Measurements from ENCODE around the gene RGMA. TPM values are rescaled to one million over a fixed set of nuclear protein-coding genes. Genes with fewer than 3 reads are reported as not detected.

Gene RGMA
- total RNA-seq, 1 experiment from 2014 or later, result 41.4 TPM

DNA sequence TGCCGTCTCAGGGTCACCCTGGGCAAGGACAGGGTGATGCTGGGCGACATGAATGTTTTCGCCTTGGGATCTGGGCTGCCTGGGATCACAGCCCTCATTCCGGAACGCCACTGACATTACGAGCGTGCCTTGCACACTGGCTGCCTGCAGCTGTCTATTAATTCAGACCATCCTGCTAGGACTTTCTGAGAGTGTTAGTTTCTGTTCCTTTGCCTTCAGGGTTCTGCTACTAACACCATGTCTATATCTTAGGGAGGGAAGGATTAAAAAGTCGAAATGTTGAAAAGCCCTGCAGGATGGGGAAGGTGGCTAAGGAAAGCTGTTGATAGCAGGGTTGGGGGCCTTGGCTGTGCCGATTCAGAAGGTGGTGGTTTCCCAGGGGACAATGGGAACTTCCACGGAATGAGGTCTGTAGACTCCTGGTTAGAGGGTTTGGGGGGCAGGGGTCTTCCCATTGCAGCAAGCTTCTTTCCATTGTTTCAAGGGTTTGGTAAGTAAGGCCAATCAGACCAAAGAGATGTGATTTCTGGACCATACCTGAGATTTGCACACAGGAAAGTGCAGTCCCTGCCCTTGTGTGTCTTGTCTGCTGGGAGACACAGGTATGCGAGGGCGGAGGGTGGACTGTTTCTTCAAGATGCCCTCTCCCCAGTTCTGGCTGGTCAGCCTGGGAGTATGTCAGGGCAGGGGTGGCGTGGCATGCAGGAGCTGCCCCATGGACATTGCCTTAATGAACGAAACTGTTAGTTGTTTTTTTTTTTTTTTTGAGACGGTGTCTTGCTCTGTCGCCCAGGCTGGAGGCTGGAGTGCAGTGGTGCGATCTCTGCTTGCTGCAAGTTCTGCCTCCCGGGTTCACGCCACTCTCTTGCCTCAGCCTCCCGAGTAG, 50.9 kb downstream of the RGMA start:
- H4K20me1 ChIP-seq (ENCODE audit: control insufficient read depth, insufficient read depth, insufficient read length), result no peaks in the 10 kb centered on the region
- H3K79me1 ChIP-seq (ENCODE audit: insufficient read depth, low read depth, low read length, poor library complexity, severe bottlenecking), result no peaks in the 10 kb centered on the region
- no peak overlapping the region for H3K18ac ChIP-seq (ENCODE audit: insufficient read length, low read depth, low read length)
- H2BK20ac ChIP-seq (ENCODE audit: low read depth, low read length, poor library complexity, severe bottlenecking), result no peak overlapping the region
- no peak overlapping the region for H3T11ph ChIP-seq (ENCODE audit: low read length)
- peaks cover 14 to 27% of the 10 kb centered on the region in 2 experiments for H3K4me1 Mint-ChIP-seq
- no peak overlapping the region for H4K8ac ChIP-seq (replicated peaks; ENCODE audit: insufficient read length, low read depth, low read length)
- H3K9ac ChIP-seq (ENCODE audit: extremely low read depth, insufficient read length, low read length), result no peak overlapping the region
- H2BK120ac ChIP-seq (ENCODE audit: low read depth, low read length, poor library complexity, severe bottlenecking), result no peak overlapping the region
- H3K14ac ChIP-seq (ENCODE audit: insufficient read depth, low read length), result no peak overlapping the region
- no peak overlapping the region for H3K4me3 Mint-ChIP-seq
- peaks cover 1% of the 10 kb centered on the region for H3K27me3 Mint-ChIP-seq (ENCODE audit: low read depth)
- no peak overlapping the region for H3K4ac ChIP-seq (ENCODE audit: low read depth, low read length)
- H3K9me3 Mint-ChIP-seq, result peaks cover 0 to 8% of the 10 kb centered on the region in 2 experiments; a peak in 3 of 5 replicates
- TF ChIP-seq CTCF (conservative IDR thresholded peaks at IDR 0.05), result no peak
- H4K5ac ChIP-seq (ENCODE audit: insufficient read length, low read depth, low read length), result no peak overlapping the region
- H2AFZ ChIP-seq (ENCODE audit: low read length), result no peak overlapping the region
- no peak overlapping the region for H3K23ac ChIP-seq (ENCODE audit: insufficient read length, low read depth, low read length)
- no peaks in the 10 kb centered on the region for H3K27me3 ChIP-seq (ENCODE audit: insufficient read depth, low read length)
- no peak overlapping the region for H3K27ac ChIP-seq (ENCODE audit: insufficient read length, low read depth, low read length)
- no peaks in the 10 kb centered on the region for H3K9me3 ChIP-seq (ENCODE audit: control insufficient read depth, low read depth, low read length)
- 0 out of 2 replicates have a peak, but pooled peaks cover 1% of the 10 kb centered on the region for H3K79me2 ChIP-seq (ENCODE audit: insufficient read depth, low read length)
- no peak overlapping the region for H2AK5ac ChIP-seq (ENCODE audit: insufficient read length, low read length)
- no peak overlapping the region for H2BK5ac ChIP-seq (ENCODE audit: insufficient read length, low read length)
- H3K4me2 ChIP-seq (ENCODE audit: insufficient read depth, insufficient read length, low read length), result no peak overlapping the region
- H3K56ac ChIP-seq (ENCODE audit: insufficient read length, low read depth, low read length), result no peak overlapping the region
- no peak overlapping the region for H2BK15ac ChIP-seq (ENCODE audit: low read depth, low read length)
- H4K91ac ChIP-seq (ENCODE audit: insufficient read length, low read depth, low read length), result no peak overlapping the region
- DNase-seq, result no peak
- no peaks in the 10 kb centered on the region for H3K4me1 ChIP-seq (ENCODE audit: insufficient read depth, low read length)
- 0 out of 7 replicates have a peak overlapping the region, but pooled peaks of 1 of the 3 experiments have one; percentile 64 for H3K27ac Mint-ChIP-seq
- no CpG with 5 or more reads among the region's 20 CpGs for WGBS (ENCODE audit: extremely low coverage, insufficient read length, low lambda C conversion rate)
- H2BK12ac ChIP-seq (ENCODE audit: insufficient read length, low read depth, low read length), result no peak overlapping the region
- no peaks in the 10 kb centered on the region for H3K23me2 ChIP-seq (ENCODE audit: insufficient read length, low read depth, low read length, poor library complexity, severe bottlenecking)
- peaks cover 8 to 20% (median 13%) of the 10 kb centered on the region in 3 experiments for H3K36me3 Mint-ChIP-seq (ENCODE audit: insufficient read depth in 1 of 3, low read depth in 3 of 3)

All from H9 (cell line).